Calu3 (cell line): Measurements from ENCODE around the gene ACOT12. TPM values are rescaled to one million over a fixed set of nuclear protein-coding genes. Genes with fewer than 3 reads are reported as not detected.

Experiments
- BruUV-seq: library from RNA; stranded (reverse); fragments of 400-500 nt; replicated peaks from 2 replicates; lab custom pipeline; 2021; lab: Mats Ljungman, UMichigan
- CTCF ChIA-PET: fragments of 300-600 bp; sonication (Branson Sonifier 250); formaldehyde crosslinking; loops from one replicate; lab custom pipeline; 2022; ENCODE audit warnings: antibody characterized with exemption; lab: Charles Lee
- DNase-seq: peaks from one replicate; pipeline ENCODE4 v3.0.0; 2022
- H3K27ac Mint-ChIP-seq: one replicate; pipeline ENCODE4 v1.8.0; 2022; ENCODE audit warnings: mixed read lengths; ENCODE audit not compliant: unreplicated experiment
- H3K27me3 Mint-ChIP-seq: one replicate; pipeline ENCODE4 v1.8.0; 2022; ENCODE audit warnings: mixed read lengths; ENCODE audit not compliant: unreplicated experiment
- H3K36me3 Mint-ChIP-seq: one replicate; pipeline ENCODE4 v1.8.0; 2022; ENCODE audit warnings: mild to moderate bottlenecking, moderate library complexity, mixed read lengths; ENCODE audit not compliant: insufficient read depth, unreplicated experiment
- H3K4me1 Mint-ChIP-seq: one replicate; pipeline ENCODE4 v1.8.0; 2022; ENCODE audit warnings: mild to moderate bottlenecking, low read depth, mixed read lengths; ENCODE audit not compliant: unreplicated experiment
- H3K4me3 Mint-ChIP-seq: one replicate; pipeline ENCODE4 v1.8.0; 2022; ENCODE audit warnings: mild to moderate bottlenecking, low read depth, moderate library complexity, mixed read lengths; ENCODE audit not compliant: unreplicated experiment
- H3K9me3 Mint-ChIP-seq: one replicate; pipeline ENCODE4 v1.8.0; 2022; ENCODE audit warnings: low read depth, mixed read lengths; ENCODE audit not compliant: unreplicated experiment
- CTCF ChIP-seq: fragments of 200-600 bp; IDR thresholded peaks from one replicate; pipeline ENCODE4 v1.8.0; 2022; ENCODE audit warnings: antibody characterized with exemption; ENCODE audit not compliant: unreplicated experiment
- intact Hi-C: fragments of 100-400 bp; cut with micrococcal nuclease; formaldehyde crosslinking; loops from one replicate; pipeline ENCODE4 v1.10.0; 2022; ENCODE audit not compliant: unreplicated experiment
- total RNA-seq: library from RNA; stranded (reverse); gene quantifications from 2 replicates; pipeline ENCODE4 v1.2.3, GENCODE V29; 2022

The ACOT12 gene
- total RNA-seq, 1 experiment from 2014 or later, result 0.87 TPM

- Mint-ChIP-seq H3K27me3 (no peaks in the 10 kb centered on the region), H3K9me3 (no peaks in the 10 kb centered on the region), H3K4me3 (no peak overlapping the region), H3K36me3 (no peaks in the 10 kb centered on the region), H3K27ac (no peak overlapping the region), H3K4me1 (no peaks in the 10 kb centered on the region)
- intact Hi-C loops, result no loop called here
- no peak for TF ChIP-seq CTCF
- CTCF ChIA-PET, result no interaction called here
- no peak for DNase-seq
- BruUV-seq, result no TSS peak
These were observed 56.1 kb downstream of the ACOT12 start for GRCh38 chr5:81337803-81338202.

- CTCF ChIA-PET, result no interaction called here
- H3K4me3 Mint-ChIP-seq, result no peak overlapping the region
- DNase-seq, result no peak
- H3K4me1 Mint-ChIP-seq, result no peaks in the 10 kb centered on the region
- no peak for TF ChIP-seq CTCF
- no TSS peak for BruUV-seq
- no peaks in the 10 kb centered on the region for H3K27me3 Mint-ChIP-seq
- no peaks in the 10 kb centered on the region for H3K36me3 Mint-ChIP-seq
- no peak overlapping the region for H3K27ac Mint-ChIP-seq
- no peaks in the 10 kb centered on the region for H3K9me3 Mint-ChIP-seq
- intact Hi-C loops, result no loop called here
These were observed 57.4 kb downstream of the ACOT12 start for GRCh38 chr5:81336556-81336955.

GRCh38 chr5:81335946-81336345 lies 58.0 kb downstream of the ACOT12 start:
- CTCF ChIA-PET, result no interaction called here
- no peak overlapping the region for H3K4me3 Mint-ChIP-seq
- TF ChIP-seq CTCF, result no peak
- BruUV-seq, result no TSS peak
- H3K27me3 Mint-ChIP-seq, result no peaks in the 10 kb centered on the region
- H3K27ac Mint-ChIP-seq, result no peak overlapping the region
- no peaks in the 10 kb centered on the region for H3K4me1 Mint-ChIP-seq
- intact Hi-C loops, result no loop called here
- no peaks in the 10 kb centered on the region for H3K9me3 Mint-ChIP-seq
- H3K36me3 Mint-ChIP-seq, result no peaks in the 10 kb centered on the region
- DNase-seq, result no peak

GRCh38 chr5:81334304-81335061 lies 59.5 kb downstream of the ACOT12 start:
- DNase-seq, result no peak
- no peak for TF ChIP-seq CTCF
- no peak overlapping the region for H3K4me3 Mint-ChIP-seq
- no peaks in the 10 kb centered on the region for H3K4me1 Mint-ChIP-seq
- H3K27ac Mint-ChIP-seq, result no peak overlapping the region
- H3K36me3 Mint-ChIP-seq, result no peaks in the 10 kb centered on the region
- H3K27me3 Mint-ChIP-seq, result no peaks in the 10 kb centered on the region
- intact Hi-C loops, result no loop called here
- no peaks in the 10 kb centered on the region for H3K9me3 Mint-ChIP-seq
- BruUV-seq, result no TSS peak
- CTCF ChIA-PET, result no interaction called here
